GM18499 (cell line): ENCODE results near the gene RPL10A.

Source experiments
- ATAC-seq: cut with Tn5 transposase; IDR thresholded peaks from one replicate; pipeline ENCODE4 v1.9.1; 2021; ENCODE audit warnings: moderate number of reproducible peaks; ENCODE audit not compliant: insufficient read depth, unreplicated experiment

Gene RPL10A

DNA sequence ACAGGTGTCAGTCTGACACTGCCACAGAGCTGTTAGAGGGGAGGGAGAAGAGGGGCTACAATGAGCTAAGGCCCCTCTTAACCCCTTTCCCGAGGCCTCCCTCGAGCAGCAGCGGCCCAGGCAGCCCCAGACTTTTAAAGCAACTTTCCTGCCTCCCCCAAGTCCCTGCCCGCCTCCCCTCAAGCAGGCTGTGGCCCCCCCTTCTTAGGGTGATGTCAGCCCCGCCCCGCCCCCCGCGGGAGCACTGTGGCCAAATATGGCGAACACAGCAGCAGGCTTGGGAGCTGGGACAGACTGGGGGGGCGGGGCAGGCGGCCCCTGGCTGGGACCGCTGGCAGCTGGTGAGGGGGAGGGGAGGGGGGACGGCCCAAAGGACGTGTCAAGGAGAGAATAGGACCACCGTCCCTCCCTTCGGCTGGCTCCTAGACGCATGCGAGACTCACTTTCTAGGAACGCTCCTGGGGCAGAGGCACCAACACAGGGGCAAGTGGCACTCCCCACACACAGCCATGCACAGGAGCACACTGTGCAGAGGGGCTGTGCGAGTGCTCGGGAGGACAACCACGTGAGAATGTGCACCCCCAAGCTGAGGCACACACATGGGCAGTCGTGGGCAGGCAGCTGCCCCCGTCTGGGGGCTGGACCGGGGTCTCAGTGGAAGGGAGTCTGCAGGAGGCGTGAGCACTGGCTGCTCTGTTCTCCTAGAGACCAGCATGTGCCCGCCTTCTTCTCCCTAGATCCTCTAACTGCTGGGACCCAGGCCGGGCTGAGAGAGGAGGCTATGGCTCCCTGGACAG lies 22.0 kb downstream of the RPL10A start:
- ATAC-seq, result no peak

DNA sequence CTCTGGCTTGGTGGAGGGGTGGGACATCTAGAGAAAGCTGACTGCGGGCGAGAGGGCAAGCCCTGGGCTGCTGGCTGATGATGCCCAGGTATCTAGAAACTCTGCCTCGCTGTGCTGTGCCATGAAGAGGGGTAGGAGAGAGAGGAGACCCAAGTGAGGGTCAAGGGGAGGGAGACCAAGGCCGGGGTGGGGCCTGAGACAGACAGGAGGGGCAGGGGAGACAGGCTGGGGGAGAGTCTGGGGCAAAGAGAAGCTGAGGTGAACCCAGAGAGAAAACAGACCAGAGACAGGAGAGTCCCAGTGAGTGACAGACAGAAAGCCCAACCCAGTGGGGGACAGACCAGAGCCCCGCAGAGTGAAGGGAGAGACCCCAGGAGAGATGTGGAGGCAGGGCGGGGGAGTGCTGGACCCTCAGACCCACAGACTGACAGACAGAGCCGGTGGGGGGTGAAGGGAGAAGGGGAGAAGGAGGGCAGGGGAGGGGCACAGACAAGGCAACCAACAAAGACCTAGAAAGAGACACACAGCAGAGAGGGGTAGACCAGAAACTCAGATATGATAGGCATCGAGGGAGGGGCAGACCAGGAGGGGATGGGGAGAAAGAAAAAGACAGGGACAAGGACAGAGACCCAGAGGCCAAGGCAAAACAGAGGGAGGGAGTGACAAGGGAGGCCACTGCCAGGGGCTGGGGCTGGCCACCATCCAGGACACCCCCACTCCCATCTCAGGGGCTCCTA lies 22.8 kb downstream of the RPL10A start:
- ATAC-seq, result no peak

DNA sequence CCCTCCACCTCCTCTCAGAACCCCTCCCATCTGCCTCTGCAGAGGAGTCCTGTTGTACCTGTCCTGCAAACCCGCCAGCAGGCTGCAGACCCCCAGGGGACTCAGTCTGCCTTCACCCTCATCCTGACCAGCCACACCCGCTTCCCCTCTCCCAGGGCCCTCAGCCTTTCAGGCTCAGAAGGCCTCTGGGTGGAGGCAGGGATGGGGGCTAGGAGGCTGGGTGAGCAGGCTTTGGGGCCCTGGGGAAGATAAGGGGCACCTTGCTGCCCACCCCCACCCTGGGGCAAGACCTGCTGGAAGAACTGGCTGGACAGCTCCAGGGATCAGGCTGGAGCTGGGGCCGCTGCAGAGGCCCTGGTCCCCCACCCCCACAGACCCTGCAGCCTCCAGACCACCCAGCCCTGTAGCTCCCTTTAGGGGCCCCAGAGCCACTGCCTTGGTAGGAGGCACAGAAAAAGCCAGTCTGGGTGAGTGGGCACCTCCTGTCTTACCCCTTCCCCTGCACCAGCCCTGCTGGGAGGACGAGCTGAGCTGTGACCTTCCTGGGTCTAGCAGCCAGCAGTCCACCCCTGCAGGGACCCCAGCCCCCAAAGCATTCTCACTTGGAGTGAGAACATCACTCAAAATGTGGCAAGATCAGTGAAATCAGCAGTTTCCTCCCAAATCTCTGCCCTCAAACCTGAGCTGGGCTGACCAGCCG lies 23.5 kb downstream of the RPL10A start:
- no peak for ATAC-seq

DNA sequence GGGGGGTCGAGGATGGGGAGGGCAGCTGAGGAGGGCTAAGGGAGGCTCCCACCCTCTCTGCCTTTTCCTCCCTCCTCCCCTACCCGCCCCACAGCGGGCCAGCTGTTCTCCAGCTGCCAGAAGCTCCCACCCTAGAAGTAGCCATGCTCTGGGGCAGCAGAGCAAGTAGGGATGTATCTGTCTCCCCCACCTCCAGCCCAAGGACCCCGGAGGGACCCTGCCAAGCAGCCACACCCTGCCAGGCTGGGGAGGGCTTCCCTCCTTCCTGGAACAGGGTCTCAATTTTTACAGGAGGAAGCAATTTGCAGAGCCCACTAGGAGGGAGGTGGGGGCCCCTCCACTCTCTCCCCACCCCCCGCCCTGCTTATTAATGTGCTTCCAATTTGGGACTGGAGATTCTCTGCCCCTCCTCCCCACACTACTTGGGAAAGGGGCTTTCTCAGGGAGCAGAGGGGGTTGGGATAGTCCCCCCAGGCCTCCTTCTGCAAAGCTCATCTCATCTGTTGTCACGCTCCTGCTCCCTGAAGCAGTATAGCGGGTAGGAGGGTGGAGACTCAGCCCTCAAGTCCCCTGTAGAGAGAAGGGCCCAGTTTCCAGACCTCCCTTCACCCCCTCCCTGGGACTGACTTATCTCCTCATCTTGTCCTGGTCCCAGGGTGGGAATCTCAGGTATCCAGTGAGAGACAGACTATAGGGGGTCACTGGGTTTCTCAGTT lies 24.2 kb downstream of the RPL10A start:
- ATAC-seq, result no peak

DNA sequence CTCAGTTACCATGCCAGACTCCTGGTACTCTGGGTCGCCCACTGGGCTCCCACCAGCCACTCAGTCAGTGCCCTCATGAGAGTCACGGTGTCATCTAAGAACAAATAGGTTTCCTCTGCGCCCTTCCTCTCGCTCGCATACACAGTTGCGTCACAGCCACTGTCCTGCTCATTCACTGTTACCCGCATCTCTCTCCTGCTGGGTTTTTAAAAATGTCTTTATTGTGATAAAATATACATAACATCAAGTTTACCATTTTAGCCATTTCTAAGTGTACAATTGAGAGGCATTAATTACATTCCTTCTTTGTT lies 24.7 kb downstream of the RPL10A start:
- ATAC-seq, result no peak

DNA sequence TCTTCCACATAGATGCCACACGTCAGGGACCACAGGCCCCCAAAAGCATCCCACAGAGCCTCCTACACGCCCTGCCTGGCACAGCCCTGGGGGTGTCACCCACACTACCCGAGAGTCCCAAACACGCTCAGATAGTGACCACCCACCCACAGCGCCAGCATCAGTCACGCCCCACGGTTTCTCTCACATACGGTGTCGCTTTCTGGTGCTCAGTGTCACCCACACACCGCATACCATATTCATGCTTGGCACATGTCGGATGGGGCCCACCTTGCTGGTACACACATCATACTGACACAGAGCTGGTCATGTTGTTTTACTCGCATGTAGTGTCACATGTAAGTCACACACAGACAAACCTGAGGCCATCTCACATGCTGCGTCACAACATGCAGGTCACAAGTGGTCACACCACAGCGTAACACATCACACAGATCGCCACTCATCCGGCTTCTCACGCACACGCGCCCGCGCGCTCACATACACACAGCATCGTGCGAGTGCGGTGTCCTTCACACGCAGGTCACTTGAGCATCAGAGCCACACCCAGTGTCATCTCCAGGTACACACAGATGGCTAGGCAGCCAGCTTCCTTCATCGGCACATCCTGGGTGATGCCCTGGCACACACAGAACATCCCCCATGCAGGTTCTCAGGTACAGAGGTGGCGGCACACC lies 25.2 kb downstream of the RPL10A start:
- ATAC-seq, result no peak

DNA sequence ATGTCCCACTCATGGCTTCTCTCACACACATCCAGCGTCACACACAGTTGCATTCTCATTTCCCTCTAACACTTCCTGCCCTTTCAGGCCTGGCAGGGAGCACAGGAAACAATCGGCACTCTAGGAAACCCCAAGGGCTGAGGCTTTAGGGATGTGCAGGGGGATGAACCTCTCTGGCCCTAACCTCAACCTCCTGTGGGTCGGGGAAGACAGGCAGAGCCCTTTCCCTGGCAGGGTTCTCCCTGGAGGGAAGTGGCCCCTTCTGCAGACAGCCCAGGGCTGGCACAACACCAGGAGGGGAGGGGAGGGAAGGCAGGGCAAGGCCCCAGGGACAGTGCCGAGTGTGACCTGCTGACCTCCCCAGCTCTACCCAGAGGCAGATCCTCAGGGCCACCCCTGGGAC lies 26.0 kb downstream of the RPL10A start:
- no peak for ATAC-seq

DNA sequence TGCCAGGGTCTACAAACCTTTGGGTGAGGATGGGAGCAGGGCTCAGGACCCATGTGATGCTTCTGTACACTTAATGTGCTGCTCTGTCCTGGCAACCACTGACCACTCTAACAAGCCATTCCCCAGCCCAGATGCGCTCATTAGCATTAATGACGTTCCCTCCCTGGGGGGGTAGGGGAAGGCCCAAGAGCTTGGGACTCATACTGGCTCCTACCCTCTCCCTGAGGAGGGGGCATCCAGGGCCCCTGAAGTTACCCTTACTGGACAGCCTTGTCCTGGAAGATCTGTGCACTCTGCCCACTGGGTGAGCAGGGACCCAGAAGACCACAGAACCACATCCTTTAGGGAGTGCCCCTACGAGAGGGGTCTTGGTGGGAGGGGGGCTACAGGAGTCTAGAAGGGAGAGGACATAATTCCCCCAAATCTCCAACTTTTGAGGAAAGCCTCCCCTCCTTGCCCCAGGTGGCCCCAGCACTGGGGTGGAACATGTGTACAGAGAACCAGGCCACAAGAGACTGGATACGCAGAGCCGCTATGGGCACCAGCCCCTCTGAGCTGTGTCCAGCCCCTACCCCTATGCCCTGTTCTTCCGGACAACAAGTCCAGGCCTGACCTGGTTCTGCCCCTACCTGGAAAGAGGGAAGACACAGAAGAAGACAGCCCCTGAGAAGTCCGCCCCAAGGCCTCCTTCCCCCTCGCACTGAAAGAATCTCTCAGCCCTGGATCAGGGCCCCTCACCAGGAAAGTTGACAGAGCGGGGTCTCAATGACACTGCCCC lies 27.2 kb downstream of the RPL10A start:
- ATAC-seq, result no peak

DNA sequence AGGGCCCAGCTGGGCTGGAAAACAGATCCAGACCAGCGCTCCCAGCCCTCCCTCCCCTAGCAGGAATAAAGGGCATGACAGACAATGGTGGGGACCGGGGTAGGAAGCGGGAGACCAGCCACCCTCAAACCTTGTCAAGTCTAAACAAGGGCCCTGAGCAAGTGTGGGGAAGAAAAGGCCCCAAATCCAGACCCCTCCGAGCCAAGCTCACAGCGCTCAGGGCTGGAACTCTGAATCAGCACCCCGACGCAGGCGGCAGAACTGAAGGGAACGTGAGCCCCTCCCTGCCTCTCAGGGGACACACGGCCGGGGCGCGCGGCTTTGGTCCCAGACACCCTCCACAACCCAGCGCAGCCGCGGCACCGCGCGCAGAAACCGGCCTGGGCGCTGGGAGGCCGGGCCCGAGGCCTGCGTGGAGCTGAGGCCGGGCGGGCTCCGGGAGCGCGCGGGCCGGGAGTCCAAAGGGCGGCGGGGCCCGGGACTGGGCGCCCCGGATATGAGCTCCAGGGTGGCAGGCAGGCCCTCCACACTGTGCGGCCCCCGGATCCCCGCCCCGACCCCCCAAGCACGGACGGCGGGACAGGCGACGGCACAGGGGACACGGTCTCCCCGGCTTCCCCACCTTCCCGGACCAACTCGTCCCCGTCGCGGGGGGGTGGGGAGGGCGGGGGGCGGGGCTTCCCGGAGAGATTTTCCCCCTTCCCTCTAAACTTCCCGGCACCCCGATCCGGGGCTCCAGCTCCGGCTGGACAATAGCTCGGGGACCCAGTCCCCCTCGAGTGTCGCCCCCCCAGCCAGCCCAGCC lies 28.0 kb downstream of the RPL10A start:
- ATAC-seq, result no peak

DNA sequence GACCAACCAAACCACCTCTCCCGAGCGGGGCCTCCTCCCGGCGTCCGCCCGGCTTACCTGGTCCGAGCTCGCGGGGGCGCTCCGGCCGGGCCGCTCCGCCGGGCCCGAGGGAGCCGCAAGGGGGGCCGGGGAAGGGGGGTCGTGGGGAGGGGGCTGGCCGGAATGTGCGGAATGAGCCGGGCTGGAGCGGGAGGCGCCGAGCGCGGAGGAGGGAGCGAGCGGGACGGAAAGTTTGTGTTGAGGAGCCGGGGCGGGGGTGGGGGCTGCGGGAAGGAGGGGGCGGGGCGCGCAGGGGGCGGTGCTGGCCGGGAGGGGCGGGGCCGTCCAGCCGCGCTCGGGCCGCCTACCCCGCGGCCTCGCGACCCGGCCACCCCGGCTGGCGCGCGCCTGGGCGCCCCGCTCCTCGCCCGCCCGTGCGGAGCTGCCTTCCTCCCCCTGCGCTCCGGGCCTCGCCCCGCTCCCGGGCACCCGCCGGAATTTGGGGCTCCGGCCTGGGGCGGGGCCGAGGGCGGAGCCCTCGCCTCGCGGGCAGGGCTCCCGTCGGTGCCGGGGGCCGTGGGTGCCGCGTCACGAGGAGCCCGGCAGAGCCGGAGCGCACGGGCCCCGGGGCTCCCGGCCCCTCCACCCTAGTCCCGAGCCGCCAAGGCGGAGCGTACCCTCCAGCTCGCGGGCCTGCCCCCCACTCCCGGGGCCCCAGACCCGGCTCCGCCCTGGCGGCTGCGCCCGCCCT lies 28.8 kb downstream of the RPL10A start, which contains the start of gene TEAD3:
Gene TEAD3, minus strand, starts transcription at position 239 of the 730 bp plus-strand sequence.
- no peak for ATAC-seq

DNA sequence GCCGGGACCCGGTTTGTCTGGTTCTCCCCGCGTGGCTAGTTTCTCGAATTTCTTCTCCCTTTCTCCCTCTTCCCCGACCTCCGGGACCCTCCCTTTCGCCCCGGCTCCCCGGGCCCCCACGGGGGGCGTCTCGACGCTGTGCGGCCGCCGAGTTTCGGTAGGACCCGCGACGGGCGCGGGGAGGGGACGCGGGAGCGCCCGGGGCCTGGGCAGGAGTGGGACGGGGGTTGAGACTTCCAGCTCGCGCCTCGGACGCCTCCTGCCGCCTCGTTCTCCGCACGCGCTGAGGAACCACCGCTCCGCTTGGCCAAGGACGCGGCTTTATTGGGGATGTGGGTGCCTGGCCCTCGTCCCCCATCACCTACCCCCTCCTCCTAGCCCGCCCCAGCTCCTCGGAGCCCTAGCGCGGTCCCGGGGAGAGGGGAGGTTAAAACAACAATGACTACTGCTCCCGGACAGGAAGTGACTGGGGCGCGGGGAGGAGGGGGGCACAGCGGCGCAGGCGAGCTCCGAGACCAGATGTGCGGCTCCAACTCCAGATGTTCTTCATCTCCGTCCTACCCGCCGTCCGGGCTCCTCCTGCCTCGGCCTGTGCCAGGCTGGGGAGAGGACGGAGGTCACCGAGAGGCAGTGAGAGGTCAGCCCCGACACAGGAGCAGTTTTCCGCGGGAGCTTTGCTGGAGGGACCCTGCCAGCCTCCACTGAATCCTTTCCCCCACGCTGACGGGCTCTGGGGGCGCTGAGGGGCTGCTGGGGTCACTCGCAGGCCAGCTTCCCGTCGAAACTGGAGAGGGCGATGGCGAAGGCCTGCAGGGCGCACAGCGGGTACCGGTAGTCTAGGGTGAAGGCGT lies 29.6 kb downstream of the RPL10A start:
- ATAC-seq, result no peak

DNA sequence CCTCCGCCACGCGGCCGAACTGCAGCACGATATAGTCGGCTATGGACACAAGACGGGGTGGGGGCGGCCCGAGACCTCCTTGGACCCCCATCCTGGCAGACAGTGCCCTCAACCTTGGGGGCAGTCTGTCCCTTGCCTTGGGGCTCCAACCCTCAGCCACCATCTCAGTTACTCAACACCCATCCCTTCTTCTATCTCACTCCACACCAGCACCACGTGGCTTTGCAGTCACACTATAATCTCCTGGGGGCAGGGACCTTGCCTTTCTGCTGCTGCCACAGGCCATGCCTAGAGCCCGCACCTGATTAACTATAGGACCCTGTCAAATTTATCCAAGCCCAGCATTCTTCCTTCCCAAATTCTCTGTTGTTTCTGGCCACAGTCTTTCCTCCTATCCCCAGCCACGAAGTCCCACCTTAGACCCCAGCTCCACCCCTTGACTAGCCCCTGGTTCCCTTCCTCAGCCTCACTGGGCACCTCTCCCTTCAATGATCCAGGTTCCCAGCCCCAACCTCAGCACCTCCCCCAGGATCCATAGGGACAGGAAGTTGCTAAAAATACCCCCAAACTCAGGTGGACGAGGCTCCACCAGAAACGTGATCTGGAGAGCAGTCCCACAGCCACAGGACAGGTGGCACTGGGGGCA lies 30.3 kb downstream of the RPL10A start:
- ATAC-seq, result no peak

DNA sequence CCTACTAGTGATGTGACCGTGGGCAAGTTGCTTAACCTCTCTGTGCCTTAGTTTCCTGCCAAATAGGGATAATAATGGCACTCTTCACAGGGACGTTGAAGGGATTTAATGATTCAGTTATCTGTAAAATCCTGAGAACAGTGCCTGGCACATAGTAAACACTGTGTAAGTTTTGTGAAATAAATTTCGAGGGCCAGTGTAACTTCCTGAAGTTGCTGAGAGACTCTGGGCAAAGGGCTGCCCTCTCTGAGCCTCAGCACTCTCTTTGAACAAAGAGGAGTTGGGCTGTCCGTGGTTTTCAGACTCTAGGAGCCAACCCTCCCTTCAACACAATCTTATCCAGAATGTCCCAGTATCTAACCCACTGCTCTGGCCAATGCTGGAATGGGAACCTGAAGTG lies 31.2 kb downstream of the RPL10A start:
- ATAC-seq, result no peak

DNA sequence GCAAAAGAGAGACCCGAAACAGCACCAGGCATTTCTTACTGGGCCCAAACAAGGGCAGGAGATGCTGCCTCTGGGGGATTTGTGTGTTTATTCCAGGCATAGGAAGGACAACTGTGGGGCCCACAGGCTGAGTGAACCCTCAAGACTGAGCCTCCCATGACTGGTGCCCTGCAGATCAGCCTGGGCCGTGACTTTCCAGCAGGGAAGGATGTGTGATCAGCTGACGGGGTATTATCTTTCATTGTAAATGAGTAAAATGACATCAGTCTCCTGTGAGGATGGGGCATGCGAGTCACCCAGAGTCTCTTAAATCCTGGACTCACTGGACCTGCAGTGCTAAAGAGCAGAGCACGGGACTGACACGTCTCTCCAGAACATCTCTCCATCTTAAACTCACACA lies 32.6 kb downstream of the RPL10A start:
- no peak for ATAC-seq

DNA sequence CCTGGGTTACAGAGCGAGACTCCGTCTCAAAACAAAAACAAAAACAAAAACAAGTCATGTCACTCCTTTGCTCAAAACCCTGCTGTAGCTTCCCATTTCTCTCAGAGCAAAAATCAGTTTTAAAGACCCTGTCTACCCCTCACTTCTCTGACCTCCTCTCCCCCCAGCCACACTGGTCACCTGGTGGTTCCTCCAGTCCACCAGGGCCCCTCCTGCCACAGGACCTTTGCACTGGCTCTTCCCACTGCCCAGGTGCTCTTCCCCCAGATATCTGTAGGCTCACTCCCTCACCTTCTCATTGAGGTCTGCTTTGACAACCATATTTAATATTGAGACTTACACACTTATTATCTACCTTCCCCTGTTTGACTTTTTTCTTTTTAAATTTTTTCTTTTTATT lies 33.6 kb downstream of the RPL10A start:
- ATAC-seq, result no peak

DNA sequence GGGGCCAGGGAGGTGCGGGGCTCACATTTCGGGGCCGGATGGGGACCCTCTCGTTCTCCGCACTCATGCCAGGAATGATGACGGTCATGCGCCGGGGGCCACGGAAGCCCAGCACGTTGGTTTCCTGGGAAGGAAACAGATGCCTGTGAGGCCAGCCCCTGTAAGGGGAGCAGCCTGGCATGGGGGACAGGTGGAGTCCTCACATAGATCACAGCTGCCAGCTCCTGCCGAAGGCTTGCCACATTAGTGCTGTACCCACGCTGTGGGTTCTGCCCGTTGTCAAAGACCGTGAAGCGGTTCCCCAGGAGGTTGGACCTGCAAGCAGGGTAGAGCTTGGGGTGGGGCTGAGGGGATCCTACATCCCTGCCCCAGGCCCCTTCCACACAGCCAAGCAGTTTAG lies 35.3 kb downstream of the RPL10A start:
- ATAC-seq, result no peak

DNA sequence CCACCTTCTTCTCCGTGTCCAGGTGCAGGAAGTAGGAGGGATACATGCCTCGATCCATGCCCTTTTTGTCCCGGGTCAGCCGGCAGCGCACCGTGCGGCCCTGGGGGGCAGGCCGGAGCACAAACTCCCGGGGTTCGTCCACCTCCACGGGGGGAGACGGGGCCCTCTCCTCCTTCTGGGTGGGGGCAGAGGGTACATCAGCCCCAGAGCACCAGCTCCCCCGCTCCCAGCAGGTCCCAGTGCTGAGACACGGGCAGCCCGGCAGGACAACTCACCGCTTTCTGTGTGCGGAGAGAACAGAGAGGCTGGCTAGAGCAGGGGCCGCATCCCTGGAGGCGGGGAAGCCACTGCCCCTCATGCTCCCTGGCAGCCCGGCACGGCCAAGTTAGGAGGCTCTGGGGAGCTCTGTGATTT lies 37.8 kb downstream of the RPL10A start:
- ATAC-seq, result no peak
